NCI-H460 (cell line): ENCODE measurements around the gene ZBTB46. TPM values are rescaled to one million over a fixed set of nuclear protein-coding genes. Genes with fewer than 3 reads are reported as not detected.
"Not testable (repeated sequence)": the region's sequence is repeated elsewhere in the genome, so short reads cannot be mapped to it uniquely, and the experiment has no call there.

Experiments
- DNase-seq: peaks from one replicate; pipeline ENCODE4 v3.0.0-alpha.2; 2016; ENCODE audit warnings: low read depth; ENCODE audit errors: extremely low read depth
- total RNA-seq: library from RNA; depleted of rRNA; stranded (reverse); fragments of >200 nt; shearing (Covaris generic); gene quantifications from 2 replicates; pipeline ENCODE4 v1.2.3, GENCODE V29; 2014

The ZBTB46 gene
- total RNA-seq, 1 experiment from 2014 or later: 0.30 TPM

DNA sequence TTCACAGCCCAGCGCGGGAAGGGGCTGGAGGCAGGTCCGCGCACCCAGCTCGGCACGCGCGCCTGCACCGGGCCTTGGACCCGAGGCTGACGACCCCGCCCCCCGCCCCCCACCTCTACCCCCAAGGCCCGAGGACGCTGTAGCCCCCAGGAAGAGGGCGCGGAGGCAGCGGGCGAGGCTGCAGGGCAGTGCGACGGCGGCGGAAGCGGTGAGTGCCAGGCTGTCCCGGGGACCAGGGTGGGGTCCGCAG is 93.4 kb downstream of the ZBTB46 start:
- DNase-seq: no peak

DNA sequence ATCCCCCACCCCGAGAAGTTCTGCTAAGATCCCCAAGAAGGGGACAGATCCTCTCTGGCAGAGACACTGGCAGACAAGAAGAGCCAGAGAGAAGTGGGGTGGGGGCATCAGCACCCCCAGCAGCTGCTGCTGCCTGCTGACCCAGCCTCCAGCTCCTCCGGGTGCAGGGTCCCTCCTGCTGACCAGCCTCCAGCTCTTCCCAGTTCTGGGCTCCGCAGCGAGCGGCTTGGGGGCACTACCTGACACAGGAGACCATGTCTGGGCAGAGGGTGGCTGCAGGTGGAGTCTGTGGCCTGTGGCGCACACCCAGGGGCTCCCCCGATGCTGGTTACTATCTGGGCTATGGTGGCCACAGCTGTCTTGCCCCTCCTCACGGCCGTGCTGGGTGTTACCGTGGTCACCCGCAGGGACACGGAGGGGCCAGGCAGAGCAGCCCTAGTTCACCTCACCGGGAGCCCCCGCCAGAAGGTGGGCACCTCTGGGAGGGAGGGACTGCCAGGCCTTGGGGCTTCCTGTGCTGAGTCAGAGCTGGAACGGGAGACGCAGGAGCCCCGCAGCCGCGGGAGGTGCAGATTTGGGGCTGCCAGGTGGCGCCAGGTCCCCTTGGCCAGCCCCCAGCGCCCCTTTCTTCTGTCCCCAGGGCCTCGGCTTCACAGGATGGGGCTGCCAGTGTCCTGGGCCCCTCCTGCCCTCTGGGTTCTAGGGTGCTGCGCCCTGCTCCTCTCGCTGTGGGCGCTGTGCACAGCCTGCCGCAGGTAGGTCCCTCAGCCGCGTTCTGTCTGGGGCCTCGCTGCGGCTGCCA is 94.0 kb downstream of the ZBTB46 start:
- no peak for DNase-seq

DNA sequence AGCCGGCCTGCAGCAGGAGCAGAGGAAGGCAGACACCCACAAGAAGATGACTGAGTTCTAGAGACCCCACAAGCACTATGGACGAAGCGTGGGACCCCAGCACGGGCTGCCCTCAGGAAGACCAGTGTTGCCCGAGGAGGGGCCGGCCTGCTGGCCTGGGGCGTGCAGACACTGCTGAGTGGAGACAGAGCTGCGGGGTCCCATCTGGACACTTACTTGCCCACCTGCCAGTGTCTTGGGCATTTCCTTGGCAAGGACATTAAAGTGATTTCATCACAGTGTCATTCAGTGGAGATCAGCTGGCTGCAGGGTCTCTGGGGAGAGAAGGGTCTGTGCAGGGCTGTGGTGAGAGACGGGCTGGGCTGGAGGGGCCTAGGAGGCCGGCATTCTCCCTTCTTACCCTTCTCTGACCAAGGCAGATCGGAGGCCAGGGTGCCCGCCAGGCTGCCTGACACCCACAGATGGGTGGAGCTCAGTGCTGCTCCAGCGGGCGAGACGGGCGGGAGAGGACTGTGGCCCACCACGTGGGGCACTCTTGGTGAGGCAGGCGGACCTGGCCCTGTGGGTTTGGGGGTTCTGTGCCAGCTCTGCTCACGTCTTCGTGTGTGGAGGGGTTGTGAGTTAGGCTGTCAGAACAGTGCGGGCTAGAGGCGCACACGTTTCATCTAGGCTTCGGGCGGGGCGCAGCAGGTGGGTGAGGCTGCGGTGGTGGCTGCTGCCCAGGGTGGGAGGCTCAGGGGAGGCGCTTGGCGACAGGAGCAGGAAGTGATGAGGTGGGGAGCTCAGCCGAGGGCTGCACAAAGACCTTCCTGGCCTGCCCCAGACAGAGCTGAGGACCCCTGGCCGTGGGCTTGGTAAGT is 95.0 kb downstream of the ZBTB46 start, which contains the start of gene LIME1:
LIME1 (plus strand) TSS at position 806 of the 860 bp plus-strand sequence. CDS start 886 bp downstream, outside the sequence.
- no peak for DNase-seq

- DNase-seq: no peak
Observed at GRCh38 chr20:63734946-63735858, 95.9 kb downstream of the ZBTB46 start.

DNA sequence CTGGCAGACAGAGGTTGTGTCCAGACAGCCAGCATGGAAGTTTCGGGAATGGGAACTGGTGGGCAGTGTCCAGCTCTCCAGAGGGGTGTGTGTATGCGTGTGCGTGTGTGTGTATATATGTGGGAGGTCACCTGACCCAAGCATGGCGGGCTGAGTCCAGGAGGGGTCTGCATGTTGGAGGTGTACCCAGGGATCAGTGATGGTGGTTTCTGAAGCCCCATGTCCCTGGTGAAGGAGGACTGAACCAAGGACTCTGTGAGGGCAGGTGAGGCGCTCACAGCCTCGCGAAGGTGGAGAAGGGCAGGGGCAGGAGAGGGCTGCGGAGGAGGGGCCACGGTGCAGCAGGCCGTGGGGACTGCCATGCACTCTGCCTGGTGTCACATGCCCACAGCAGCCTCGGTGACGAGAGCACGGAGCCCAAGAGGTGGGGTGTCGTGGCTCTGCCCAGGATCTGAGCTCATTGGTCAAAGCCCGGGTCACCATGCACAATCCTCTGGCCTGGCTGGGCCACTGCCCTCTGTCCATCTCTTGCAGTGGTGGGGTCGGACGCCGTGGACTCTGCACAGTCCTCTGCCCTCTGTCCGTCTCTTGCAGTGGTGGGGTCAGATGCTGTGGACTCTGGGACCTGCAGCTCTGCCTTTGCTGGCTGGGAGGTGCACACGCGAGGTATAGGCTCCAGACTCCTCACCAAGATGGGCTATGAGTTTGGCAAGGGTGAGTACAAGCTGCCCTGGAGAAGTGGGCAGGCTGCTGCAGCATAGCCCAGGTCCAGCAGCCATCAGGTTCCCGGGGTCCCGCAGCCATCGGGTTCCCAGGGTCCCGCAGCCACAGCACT is 96.7 kb downstream of the ZBTB46 start:
- DNase-seq: no peak

- no peak for DNase-seq
Observed at GRCh38 chr20:63733579-63734081, 97.4 kb downstream of the ZBTB46 start.

DNA sequence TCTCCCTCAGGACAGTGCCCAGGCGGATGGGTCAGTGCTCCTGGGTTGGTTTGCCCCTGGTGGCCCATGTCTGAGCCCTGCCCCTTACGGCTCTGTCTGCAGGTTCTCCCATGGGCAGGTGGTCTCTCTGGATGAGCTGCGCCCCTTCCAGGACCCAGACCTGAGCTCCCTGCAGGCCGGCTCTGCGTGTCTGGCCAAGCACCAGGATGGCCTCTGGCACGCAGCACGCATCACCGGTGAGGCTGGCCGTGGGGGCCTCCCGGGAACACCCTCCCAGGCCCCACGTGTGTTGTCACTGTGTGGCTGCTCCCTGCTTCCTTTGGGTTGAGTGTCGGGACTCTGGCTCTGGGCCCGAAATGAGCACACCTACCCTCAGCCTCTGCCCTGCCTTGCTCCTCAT is 97.9 kb downstream of the ZBTB46 start:
- DNase-seq: no peak

DNA sequence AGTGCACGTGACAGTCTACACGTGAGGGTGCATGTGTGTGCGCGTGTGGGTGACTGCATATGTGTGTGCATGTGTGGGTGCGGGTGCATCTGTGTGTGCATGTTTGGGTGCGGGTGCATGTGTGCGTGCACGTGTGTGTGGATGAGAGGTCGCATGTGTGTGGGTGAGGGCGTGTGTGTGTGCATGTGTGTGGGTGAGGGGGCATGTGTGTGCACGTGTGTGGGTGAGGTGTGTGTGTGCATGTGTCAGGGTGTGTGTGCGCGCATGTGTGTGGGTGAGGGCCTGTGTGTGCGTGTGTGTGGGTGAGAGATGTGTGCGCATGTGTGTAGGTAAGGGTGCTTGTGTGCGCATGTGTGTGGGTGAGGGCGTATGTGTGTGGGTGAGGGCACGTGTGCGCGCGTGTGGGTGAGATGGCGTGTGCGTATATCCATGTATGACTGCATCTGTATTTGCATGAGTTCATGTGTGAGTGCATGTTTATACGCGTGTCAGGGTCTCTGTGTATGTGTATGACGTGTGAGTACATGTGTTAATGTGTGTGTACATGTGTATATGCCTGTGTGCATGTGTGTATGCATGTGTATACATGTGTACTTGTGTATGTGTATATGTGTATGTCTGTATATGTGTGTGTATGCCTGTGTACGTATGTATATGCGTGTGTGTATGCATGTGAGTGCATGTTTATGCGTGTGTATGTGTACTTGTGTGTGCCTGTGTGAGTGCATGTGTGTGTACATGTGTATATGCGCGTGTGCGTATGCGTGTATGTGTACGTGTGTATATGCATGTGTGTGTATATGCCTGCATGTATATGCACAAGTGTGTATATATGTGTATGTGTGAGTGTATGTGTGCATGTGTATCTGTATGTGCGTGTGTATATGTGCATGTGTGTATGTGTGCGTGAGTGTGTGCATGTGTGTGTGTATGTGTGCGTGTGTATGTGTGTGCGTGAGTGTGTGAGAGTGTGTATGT is 98.7 kb downstream of the ZBTB46 start:
- DNase-seq: no peak

DNA sequence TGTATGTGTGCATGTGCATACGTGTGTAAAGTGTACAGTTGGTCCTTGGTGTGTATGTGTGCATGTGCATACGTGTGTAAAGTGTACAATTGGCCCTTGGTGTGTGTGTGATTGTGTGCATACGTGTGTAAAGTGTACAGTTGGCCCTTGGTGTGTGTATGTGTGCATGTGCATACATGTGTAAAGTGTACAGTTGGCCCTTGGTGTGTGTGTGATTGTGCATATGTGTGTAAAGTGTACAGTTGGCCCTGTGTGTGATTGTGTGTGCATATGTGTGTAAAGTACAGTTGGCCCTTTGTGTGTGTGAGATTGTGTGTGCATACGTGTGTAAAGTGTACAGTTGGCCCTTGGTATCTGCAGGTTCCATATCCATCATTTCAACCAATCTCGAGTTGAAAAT is 99.7 kb downstream of the ZBTB46 start:
- DNase-seq: no peak

DNA sequence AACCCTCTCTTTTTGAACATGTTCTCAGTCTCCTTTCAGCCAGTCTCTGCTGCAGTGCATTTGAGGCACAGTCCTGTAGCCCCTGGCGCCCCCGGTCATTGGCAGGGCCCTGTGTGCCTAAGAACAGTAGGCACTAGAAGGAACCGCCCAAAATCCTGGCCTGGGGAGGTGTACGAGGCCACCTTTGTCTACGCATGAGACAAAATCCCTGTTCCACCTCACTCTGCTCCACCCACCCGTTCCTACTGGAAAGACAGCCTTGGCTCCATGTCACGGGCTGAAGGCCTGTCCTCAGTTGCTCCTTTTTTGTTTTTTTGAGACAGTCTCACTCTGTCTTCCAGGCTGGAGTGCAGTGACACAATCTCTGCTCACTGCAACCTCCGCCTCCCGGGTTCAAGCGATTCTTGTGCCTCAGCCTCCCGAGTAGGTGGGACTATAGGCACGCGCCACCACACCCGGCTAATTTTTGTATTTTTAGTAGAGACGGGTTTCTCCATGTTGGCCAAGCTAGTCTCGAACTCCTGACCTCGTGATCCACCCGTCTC is 100.8 kb downstream of the ZBTB46 start:
- DNase-seq: not testable (repeated sequence)

DNA sequence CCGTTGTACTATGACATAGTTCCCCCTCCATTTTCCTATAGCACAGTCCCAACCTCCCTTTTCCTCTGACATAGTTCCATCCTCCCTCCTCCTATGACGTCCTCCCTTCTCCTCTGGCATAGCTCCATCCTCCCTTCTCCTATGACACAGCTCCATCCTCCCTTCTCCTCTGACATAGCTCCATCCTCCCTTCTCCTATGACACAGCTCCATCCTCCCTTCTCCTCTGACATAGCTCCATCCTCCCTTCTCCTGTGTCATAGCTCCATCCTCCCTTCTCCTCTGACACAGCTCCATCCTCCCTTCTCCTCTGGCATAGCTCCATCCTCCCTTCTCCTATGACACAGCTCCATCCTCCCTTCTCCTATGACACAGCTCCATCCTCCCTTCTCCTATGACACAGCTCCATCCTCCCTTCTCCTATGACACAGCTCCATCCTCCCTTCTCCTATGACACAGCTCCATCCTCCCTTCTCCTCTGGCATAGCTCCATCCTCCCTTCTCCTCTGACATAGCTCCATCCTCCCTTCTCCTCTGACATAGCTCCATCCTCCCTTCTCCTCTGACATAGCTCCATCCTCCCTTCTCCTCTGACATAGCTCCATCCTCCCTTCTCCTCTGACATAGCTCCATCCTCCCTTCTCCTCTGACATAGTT is 108.0 kb downstream of the ZBTB46 start:
- not testable (repeated sequence) for DNase-seq

- DNase-seq: no peak
Observed at GRCh38 chr20:63718996-63719395, 112.1 kb downstream of the ZBTB46 start.

GRCh38 chr20:63714858-63715257 is 116.2 kb downstream of the ZBTB46 start:
- DNase-seq: no peak

DNA sequence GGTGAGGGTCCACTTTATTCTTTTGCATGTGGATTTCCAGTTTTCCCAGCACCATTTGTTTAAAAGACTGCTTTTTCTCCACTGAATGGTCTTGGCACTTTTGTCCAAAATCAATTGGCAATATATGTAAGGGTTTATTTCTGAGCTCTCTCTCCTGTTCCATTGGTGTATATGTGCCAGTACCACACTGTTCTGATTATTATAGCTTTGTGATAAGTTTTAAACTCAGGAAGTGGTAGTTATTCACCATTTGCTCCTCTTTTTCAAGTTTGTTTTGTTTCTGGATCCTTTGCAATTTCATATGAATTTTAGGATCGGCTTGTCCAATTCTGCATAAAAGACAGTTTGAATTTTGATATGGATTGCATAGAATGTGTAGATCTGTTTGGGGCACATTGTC is 118.9 kb downstream of the ZBTB46 start:
- no peak for DNase-seq

DNA sequence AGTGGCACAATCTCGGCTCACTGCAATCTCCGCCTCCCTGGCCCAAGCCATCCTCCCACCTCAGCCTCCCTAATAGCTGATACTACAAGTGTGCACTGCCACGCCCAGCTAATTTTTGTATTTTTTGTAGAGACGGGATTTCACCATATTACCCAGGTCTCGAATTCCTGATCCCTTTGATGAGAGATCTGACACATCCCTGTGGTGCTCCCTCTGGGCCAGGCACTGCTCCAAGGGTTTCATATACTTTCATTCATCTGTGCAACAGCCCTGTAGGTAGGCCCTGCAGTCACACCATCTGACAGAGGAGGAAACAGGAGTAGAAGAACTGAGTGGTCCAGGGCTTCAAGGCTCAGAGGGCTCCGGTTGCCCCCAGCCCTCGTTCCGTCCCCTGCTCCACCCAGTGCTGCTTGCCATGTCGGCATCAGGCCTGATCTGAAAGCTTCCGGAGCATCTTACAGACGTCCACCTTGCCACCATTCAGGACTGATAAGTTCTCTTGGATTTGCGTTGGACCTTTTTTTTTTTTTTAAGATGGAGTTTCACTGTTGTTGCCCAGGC is 119.9 kb downstream of the ZBTB46 start:
- DNase-seq: no peak

GRCh38 chr20:63709149-63709527 is 121.9 kb downstream of the ZBTB46 start:
- DNase-seq: no peak

DNA sequence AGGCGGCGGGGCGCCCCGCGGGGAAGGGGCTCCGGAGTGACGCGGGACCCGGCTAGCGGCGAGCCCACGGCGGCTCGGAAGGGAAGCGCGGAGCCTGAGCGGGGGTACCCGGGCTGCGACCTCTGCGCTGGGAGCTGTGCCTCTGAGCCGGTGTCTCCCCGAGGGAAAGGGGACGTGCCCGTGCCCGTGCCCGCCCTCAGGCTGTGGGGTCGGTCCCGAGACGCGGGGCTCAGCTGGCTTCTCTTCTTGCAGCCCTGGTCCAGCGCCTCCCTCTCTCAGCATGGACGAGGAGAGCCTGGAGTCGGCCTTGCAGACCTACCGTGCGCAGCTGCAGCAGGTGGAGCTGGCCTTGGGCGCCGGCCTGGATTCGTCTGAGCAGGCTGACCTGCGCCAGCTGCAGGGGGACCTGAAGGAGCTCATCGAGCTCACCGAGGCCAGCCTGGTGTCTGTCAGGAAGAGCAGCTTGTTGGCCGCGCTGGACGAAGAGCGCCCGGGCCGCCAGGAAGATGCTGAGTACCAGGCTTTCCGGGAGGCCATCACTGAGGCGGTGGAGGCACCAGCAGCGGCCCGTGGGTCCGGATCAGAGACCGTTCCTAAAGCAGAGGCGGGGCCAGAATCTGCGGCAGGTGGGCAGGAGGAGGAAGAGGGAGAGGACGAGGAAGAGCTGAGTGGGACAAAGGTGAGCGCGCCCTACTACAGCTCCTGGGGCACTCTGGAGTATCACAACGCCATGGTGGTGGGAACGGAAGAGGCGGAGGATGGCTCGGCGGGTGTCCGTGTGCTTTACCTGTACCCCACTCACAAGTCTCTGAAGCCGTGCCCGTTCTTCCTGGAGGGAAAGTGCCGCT is 122.5 kb downstream of the ZBTB46 start:
- no peak for DNase-seq
